ENCODE results near the gene PMEPA1.

GRCh38 chr20:57647006-57647932 is 62.5 kb downstream of the PMEPA1 start:
- TF ChIP-seq CTCF (IDR thresholded peaks at IDR 0.05) (no peak), POLR2A (IDR thresholded peaks at IDR 0.05) (no peak)

Measured in Peyer's patch (tissue), 4 donors.